Fibroblast of skin of scalp (primary cell): ENCODE results near the gene CNTN5.
"Not testable (repeated sequence)": the region's sequence is repeated elsewhere in the genome, so short reads cannot be mapped to it uniquely, and the experiment has no call there.

Experiments used
- DNase-seq: peaks from one replicate; pipeline ENCODE4 v3.0.0-alpha.2; 2013

The CNTN5 gene

GRCh38 chr11:100229086-100229485 is 1208.3 kb downstream of the CNTN5 start:
- DNase-seq = no peak

- DNase-seq = no peak
Measured at GRCh38 chr11:100232006-100232405, 1211.3 kb downstream of the CNTN5 start.

GRCh38 chr11:100235085-100235484 is 1214.3 kb downstream of the CNTN5 start:
- DNase-seq = no peak

- no peak for DNase-seq
Measured at GRCh38 chr11:100240025-100240539, 1219.3 kb downstream of the CNTN5 start.

- DNase-seq = no peak
Measured at GRCh38 chr11:100247704-100248103, 1227.0 kb downstream of the CNTN5 start.

- not testable (repeated sequence) for DNase-seq
Measured at GRCh38 chr11:100257238-100257803, 1236.6 kb downstream of the CNTN5 start.

GRCh38 chr11:100269516-100269915 is 1248.8 kb downstream of the CNTN5 start:
- peak; percentile 2 for DNase-seq

GRCh38 chr11:100273066-100273815 is 1252.5 kb downstream of the CNTN5 start:
- DNase-seq = no peak

GRCh38 chr11:100274466-100274865 is 1253.7 kb downstream of the CNTN5 start:
- not testable (repeated sequence) for DNase-seq

GRCh38 chr11:100294748-100295147 is 1274.0 kb downstream of the CNTN5 start:
- DNase-seq = no peak

- no peak for DNase-seq
Measured at GRCh38 chr11:100296051-100296679, 1275.4 kb downstream of the CNTN5 start.

GRCh38 chr11:100297516-100297915 is 1276.8 kb downstream of the CNTN5 start:
- DNase-seq = no peak

GRCh38 chr11:100302824-100303223 is 1282.1 kb downstream of the CNTN5 start:
- DNase-seq = no peak

- DNase-seq = no peak
Measured at GRCh38 chr11:100303897-100304296, 1283.1 kb downstream of the CNTN5 start.

- DNase-seq = no peak
Measured at GRCh38 chr11:100308202-100308601, 1287.5 kb downstream of the CNTN5 start.

- DNase-seq = no peak
Measured at GRCh38 chr11:100315946-100316345, 1295.2 kb downstream of the CNTN5 start.

- no peak for DNase-seq
Measured at GRCh38 chr11:100316952-100317351, 1296.2 kb downstream of the CNTN5 start.

- no peak for DNase-seq
Measured at GRCh38 chr11:100319691-100320090, 1298.9 kb downstream of the CNTN5 start.

- DNase-seq = peak; percentile 2
Measured at GRCh38 chr11:100328626-100329340, 1308.0 kb downstream of the CNTN5 start.

GRCh38 chr11:100329352-100329751 is 1308.6 kb downstream of the CNTN5 start:
- no peak for DNase-seq

GRCh38 chr11:100336873-100337272 is 1316.1 kb downstream of the CNTN5 start:
- DNase-seq = no peak

- no peak for DNase-seq
Measured at GRCh38 chr11:100338144-100338840, 1317.5 kb downstream of the CNTN5 start.
